Mammary epithelial cell (primary cell): ENCODE data around the gene GRK7.

Source experiments
- EZH2 ChIP-seq: IDR thresholded peaks from 2 replicates; pipeline ENCODE4 v1.6.1; 2012; ENCODE audit warnings: low read length, inconsistent platforms, borderline replicate concordance
- TF ChIP-seq, protein P1 (sequence below), 2 donors: IDR thresholded peaks in 1 of 2; conservative IDR thresholded peaks in 1 of 2; 2 replicates each; pipeline ENCODE4 v1.5.1; 2011 to 2012; ENCODE audit warnings: inconsistent platforms in 2 of 2, low read length in 2 of 2, mild to moderate bottlenecking in 2 of 2, control low read depth in 1 of 2, low read depth in 1 of 2; ENCODE audit not compliant: insufficient read depth in 1 of 2; ENCODE audit errors: extremely low read depth in 1 of 2

DNA sequence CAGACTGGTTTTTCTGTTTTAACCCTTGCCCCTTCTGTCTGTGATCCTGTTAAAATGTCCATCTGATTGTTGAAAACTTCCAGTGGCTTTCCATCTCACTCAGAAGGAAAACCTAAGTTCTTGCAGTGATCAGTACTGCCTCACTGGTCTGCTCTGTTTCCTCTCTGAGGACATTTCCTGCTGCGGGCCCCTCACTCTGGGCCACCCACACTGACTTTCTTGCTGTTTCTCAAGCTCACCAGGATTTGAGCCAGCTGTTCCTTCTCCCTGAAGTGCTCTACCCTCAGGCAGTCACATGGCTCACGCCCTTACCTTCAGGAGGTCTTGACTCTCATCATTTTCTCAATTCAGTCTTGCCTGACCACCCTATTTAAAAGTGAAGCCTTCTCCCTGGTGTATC, 1.8 kb downstream of the GRK7 start:
- TF ChIP-seq, protein P1, sequence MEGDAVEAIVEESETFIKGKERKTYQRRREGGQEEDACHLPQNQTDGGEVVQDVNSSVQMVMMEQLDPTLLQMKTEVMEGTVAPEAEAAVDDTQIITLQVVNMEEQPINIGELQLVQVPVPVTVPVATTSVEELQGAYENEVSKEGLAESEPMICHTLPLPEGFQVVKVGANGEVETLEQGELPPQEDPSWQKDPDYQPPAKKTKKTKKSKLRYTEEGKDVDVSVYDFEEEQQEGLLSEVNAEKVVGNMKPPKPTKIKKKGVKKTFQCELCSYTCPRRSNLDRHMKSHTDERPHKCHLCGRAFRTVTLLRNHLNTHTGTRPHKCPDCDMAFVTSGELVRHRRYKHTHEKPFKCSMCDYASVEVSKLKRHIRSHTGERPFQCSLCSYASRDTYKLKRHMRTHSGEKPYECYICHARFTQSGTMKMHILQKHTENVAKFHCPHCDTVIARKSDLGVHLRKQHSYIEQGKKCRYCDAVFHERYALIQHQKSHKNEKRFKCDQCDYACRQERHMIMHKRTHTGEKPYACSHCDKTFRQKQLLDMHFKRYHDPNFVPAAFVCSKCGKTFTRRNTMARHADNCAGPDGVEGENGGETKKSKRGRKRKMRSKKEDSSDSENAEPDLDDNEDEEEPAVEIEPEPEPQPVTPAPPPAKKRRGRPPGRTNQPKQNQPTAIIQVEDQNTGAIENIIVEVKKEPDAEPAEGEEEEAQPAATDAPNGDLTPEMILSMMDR (conservative IDR thresholded peaks at IDR 0.05 in 1 of 2, IDR thresholded peaks at IDR 0.05 in 1 of 2; ENCODE audit: extremely low read depth in 1 of 2, insufficient read depth in 1 of 2, low read depth in 1 of 2, low read length in 2 of 2), result no peak
- no peak for TF ChIP-seq EZH2
